H9 (cell line): ENCODE measurements around the gene CDKL5. TPM values are rescaled to one million over a fixed set of nuclear protein-coding genes. Genes with fewer than 3 reads are reported as not detected.

Experiments used
- DNase-seq: peaks from one replicate; pipeline ENCODE4 v3.0.0-alpha.2; 2017
- H2AFZ ChIP-seq: one replicate; pipeline ENCODE4 v1.6.1; 2013; ENCODE audit warnings: mild to moderate bottlenecking, low read length, control low read depth, moderate library complexity
- H2AK5ac ChIP-seq: 2 replicates; pipeline ENCODE4 v1.6.1; 2013; ENCODE audit warnings: low read length, control low read depth, mixed read lengths; ENCODE audit not compliant: insufficient read length
- H2BK120ac ChIP-seq: one replicate; pipeline ENCODE4 v1.6.1; 2013; ENCODE audit warnings: low read depth, mild to moderate bottlenecking, low read length, control low read depth, inconsistent platforms; ENCODE audit not compliant: poor library complexity, severe bottlenecking
- H2BK12ac ChIP-seq: 2 replicates; pipeline ENCODE4 v1.6.1; 2013; ENCODE audit warnings: low read length, control low read depth, mixed read lengths, low read depth; ENCODE audit not compliant: insufficient read length
- H2BK15ac ChIP-seq: 2 replicates; pipeline ENCODE4 v1.6.1; 2013; ENCODE audit warnings: low read depth, low read length, control low read depth
- H2BK20ac ChIP-seq: one replicate; pipeline ENCODE4 v1.6.1; 2013; ENCODE audit warnings: low read depth, mild to moderate bottlenecking, low read length, control low read depth, inconsistent platforms; ENCODE audit not compliant: poor library complexity, severe bottlenecking
- H2BK5ac ChIP-seq: 2 replicates; pipeline ENCODE4 v1.6.1; 2013; ENCODE audit warnings: low read length, control low read depth, mixed read lengths; ENCODE audit not compliant: insufficient read length
- H3K14ac ChIP-seq: 2 replicates; pipeline ENCODE4 v1.6.1; 2013; ENCODE audit warnings: low read length, control low read depth; ENCODE audit not compliant: insufficient read depth
- H3K18ac ChIP-seq: 2 replicates; pipeline ENCODE4 v1.6.1; 2013; ENCODE audit warnings: low read depth, mild to moderate bottlenecking, mixed read lengths, low read length, control low read depth; ENCODE audit not compliant: insufficient read length
- H3K23ac ChIP-seq: 2 replicates; pipeline ENCODE4 v1.6.1; 2013; ENCODE audit warnings: low read length, control low read depth, mixed read lengths, low read depth; ENCODE audit not compliant: insufficient read length
- H3K23me2 ChIP-seq: 2 replicates; pipeline ENCODE4 v1.6.1; 2013; ENCODE audit warnings: low read depth, mild to moderate bottlenecking, mixed read lengths, low read length, control low read depth; ENCODE audit not compliant: insufficient read length, poor library complexity, severe bottlenecking
- H3K27ac ChIP-seq: 2 replicates; pipeline ENCODE4 v1.5.1; 2013; ENCODE audit warnings: low read length, control low read depth, mixed read lengths, low read depth; ENCODE audit not compliant: insufficient read length
- H3K27me3 ChIP-seq: 2 replicates; pipeline ENCODE4 v1.6.1; 2013; ENCODE audit warnings: low read length, control low read depth, inconsistent platforms; ENCODE audit not compliant: insufficient read depth
- H3K4ac ChIP-seq: 2 replicates; pipeline ENCODE4 v1.6.1; 2013; ENCODE audit warnings: low read depth, mild to moderate bottlenecking, control low read depth, inconsistent platforms, low read length, moderate library complexity
- H3K4me1 ChIP-seq: 2 replicates; pipeline ENCODE4 v1.6.1; 2013; ENCODE audit warnings: low read length, control low read depth, inconsistent platforms; ENCODE audit not compliant: insufficient read depth
- H3K4me2 ChIP-seq: 2 replicates; pipeline ENCODE4 v1.6.1; 2013; ENCODE audit warnings: low read length, control low read depth, mixed read lengths; ENCODE audit not compliant: insufficient read length, insufficient read depth
- H3K56ac ChIP-seq: 2 replicates; pipeline ENCODE4 v1.6.1; 2013; ENCODE audit warnings: low read depth, mild to moderate bottlenecking, mixed read lengths, low read length, control low read depth; ENCODE audit not compliant: insufficient read length
- H3K79me1 ChIP-seq: 2 replicates; pipeline ENCODE4 v1.6.1; 2013; ENCODE audit warnings: low read depth, mild to moderate bottlenecking, moderate library complexity, low read length, control low read depth, inconsistent platforms; ENCODE audit not compliant: insufficient read depth, poor library complexity, severe bottlenecking
- H3K79me2 ChIP-seq: 2 replicates; pipeline ENCODE4 v1.6.1; 2013; ENCODE audit warnings: low read length, control low read depth, inconsistent platforms; ENCODE audit not compliant: insufficient read depth
- H3K9ac ChIP-seq: 2 replicates; pipeline ENCODE4 v1.6.1; 2013; ENCODE audit warnings: low read length, control low read depth, mixed read lengths; ENCODE audit not compliant: insufficient read length; ENCODE audit errors: extremely low read depth
- H3K9me3 ChIP-seq: one replicate; pipeline ENCODE4 v1.6.1; 2013; ENCODE audit warnings: low read depth, low read length, inconsistent platforms; ENCODE audit not compliant: control insufficient read depth
- H3T11ph ChIP-seq: one replicate; pipeline ENCODE4 v1.6.1; 2013; ENCODE audit warnings: mild to moderate bottlenecking, low read length, control low read depth, inconsistent platforms
- H4K20me1 ChIP-seq: one replicate; pipeline ENCODE4 v1.6.1; 2013; ENCODE audit not compliant: control insufficient read depth, insufficient read length, insufficient read depth
- H4K5ac ChIP-seq: 2 replicates; pipeline ENCODE4 v1.6.1; 2013; ENCODE audit warnings: low read depth, mild to moderate bottlenecking, mixed read lengths, low read length, control low read depth; ENCODE audit not compliant: insufficient read length
- H4K8ac ChIP-seq: replicated peaks from 2 replicates; pipeline ENCODE4 v1.6.1; 2013; ENCODE audit warnings: low read length, control low read depth, mixed read lengths, low read depth; ENCODE audit not compliant: insufficient read length
- H4K91ac ChIP-seq: 2 replicates; pipeline ENCODE4 v1.6.1; 2013; ENCODE audit warnings: low read depth, mild to moderate bottlenecking, moderate library complexity, mixed read lengths, low read length, control low read depth; ENCODE audit not compliant: insufficient read length
- H3K27ac Mint-ChIP-seq, 3 experiments: 2 replicates in 2 of 3; 3 replicates in 1 of 3; pipeline ENCODE4 v1.8.0; 2020 to 2021; ENCODE audit warnings: mixed read lengths in 3 of 3, mild to moderate bottlenecking in 1 of 3, moderate library complexity in 1 of 3
- H3K27me3 Mint-ChIP-seq: 2 replicates; pipeline ENCODE4 v1.8.0; 2021; ENCODE audit warnings: low read depth, mild to moderate bottlenecking, moderate library complexity, mixed read lengths
- H3K36me3 Mint-ChIP-seq, 3 experiments: 2 replicates in 2 of 3; 3 replicates in 1 of 3; pipeline ENCODE4 v1.8.0; 2020 to 2021; ENCODE audit warnings: low read depth in 3 of 3, mixed read lengths in 3 of 3; ENCODE audit not compliant: insufficient read depth in 1 of 3
- H3K4me1 Mint-ChIP-seq, 2 experiments: 2 replicates each; pipeline ENCODE4 v1.8.0; 2020; ENCODE audit warnings: mixed read lengths in 2 of 2
- H3K4me3 Mint-ChIP-seq, 2 experiments: 2 replicates in 1 of 2; 3 replicates in 1 of 2; pipeline ENCODE4 v1.8.0; 2020 to 2021; ENCODE audit warnings: mild to moderate bottlenecking in 2 of 2, mixed read lengths in 2 of 2, moderate library complexity in 1 of 2
- H3K9me3 Mint-ChIP-seq, 2 experiments: 2 replicates in 1 of 2; 3 replicates in 1 of 2; pipeline ENCODE4 v1.8.0; 2020; ENCODE audit warnings: mild to moderate bottlenecking in 2 of 2, mixed read lengths in 2 of 2, moderate library complexity in 1 of 2
- WGBS: extraction: QIAGEN DNeasy Blood & Tissue Kit; methylation state at CpG from one replicate; pipeline ENCODE4 v1.1.7; 2013; ENCODE audit warnings: missing lambda C conversion rate, low lambda C conversion rate, mixed read lengths; ENCODE audit not compliant: insufficient read length; ENCODE audit errors: extremely low coverage; 5-methylcytosine and 5-hydroxymethylcytosine counted together
- total RNA-seq: library from RNA; stranded (reverse); gene quantifications from 2 replicates; pipeline ENCODE4 v1.2.1, GENCODE V29; 2021
- TF ChIP-seq, protein P1 (sequence below): fragments of 200-600 bp; sonication (generic); conservative IDR thresholded peaks from 3 replicates; pipeline ENCODE4 v1.8.0; 2021; ENCODE audit warnings: antibody characterized with exemption, mild to moderate bottlenecking

The CDKL5 gene
- total RNA-seq, 1 experiment from 2014 or later: 19.5 TPM

DNA sequence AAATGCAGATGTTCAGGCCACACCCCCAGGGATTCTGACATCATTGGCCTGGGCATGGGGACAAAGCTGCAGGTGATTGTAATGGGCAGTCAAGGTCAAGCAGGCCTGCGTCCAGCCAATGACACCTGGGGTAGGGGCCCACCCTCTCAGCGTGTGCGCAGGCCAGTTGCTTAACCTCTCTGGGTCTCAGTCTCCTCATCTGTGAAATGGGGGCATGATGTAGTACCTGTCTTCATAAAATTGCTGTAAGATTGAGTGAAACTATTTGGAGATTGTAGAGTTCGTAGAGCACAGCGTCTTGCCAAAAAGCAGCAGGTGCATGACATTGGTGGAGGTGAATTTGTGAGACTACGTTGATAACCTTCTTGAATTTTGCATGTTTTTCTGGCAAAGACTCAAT lies 225.3 kb downstream of the CDKL5 start:
- no peak for DNase-seq
- Histone ChIP-seq H3K56ac (no peak overlapping the region), H4K91ac (no peak overlapping the region), H3K9me3 (peaks cover 28% of the 10 kb centered on the region), H3T11ph (no peak overlapping the region), H3K79me2 (no peaks in the 10 kb centered on the region), H3K4me1 (no peaks in the 10 kb centered on the region; the same call in 1 of the 2 replicates), H3K23ac (no peak overlapping the region), H4K8ac (no peak overlapping the region), H2BK12ac (no peak overlapping the region), H3K27me3 (no peaks in the 10 kb centered on the region), H4K5ac (no peak overlapping the region), H4K20me1 (no peaks in the 10 kb centered on the region), H2BK5ac (no peak overlapping the region), H3K14ac (no peak overlapping the region), H3K4ac (no peak overlapping the region), H2BK20ac (no peak overlapping the region), H2BK120ac (no peak overlapping the region), H3K18ac (no peak overlapping the region), H3K9ac (no peak overlapping the region), H2BK15ac (no peak overlapping the region), H3K79me1 (no peaks in the 10 kb centered on the region), H3K23me2 (no peaks in the 10 kb centered on the region), H2AK5ac (no peak overlapping the region), H3K27ac (no peak overlapping the region), H2AFZ (no peak overlapping the region), H3K4me2 (no peak overlapping the region)
- H3K4me3 Mint-ChIP-seq: no peak overlapping the region
- no peaks in the 10 kb centered on the region for H3K27me3 Mint-ChIP-seq
- WGBS: no CpG with 5 or more reads among the region's 6 CpGs
- H3K27ac Mint-ChIP-seq: no peak overlapping the region
- TF ChIP-seq, protein P1, sequence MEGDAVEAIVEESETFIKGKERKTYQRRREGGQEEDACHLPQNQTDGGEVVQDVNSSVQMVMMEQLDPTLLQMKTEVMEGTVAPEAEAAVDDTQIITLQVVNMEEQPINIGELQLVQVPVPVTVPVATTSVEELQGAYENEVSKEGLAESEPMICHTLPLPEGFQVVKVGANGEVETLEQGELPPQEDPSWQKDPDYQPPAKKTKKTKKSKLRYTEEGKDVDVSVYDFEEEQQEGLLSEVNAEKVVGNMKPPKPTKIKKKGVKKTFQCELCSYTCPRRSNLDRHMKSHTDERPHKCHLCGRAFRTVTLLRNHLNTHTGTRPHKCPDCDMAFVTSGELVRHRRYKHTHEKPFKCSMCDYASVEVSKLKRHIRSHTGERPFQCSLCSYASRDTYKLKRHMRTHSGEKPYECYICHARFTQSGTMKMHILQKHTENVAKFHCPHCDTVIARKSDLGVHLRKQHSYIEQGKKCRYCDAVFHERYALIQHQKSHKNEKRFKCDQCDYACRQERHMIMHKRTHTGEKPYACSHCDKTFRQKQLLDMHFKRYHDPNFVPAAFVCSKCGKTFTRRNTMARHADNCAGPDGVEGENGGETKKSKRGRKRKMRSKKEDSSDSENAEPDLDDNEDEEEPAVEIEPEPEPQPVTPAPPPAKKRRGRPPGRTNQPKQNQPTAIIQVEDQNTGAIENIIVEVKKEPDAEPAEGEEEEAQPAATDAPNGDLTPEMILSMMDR: no peak
- H3K9me3 Mint-ChIP-seq: peaks cover 77 to 83% of the 10 kb centered on the region in 2 experiments
- peaks cover 12 to 25% of the 10 kb centered on the region in 2 experiments for H3K4me1 Mint-ChIP-seq
- H3K36me3 Mint-ChIP-seq: peaks cover 0 to 6% (median 2%) of the 10 kb centered on the region in 3 experiments; a peak in 5 of 7 replicates
